ENCODE measurements around the gene MARCHF9.
A peak's percentile ranks its signal among the peaks of the same experiment; 100 is the strongest.

Gene MARCHF9

GRCh38 chr12:57724936-57725740 is 29.8 kb upstream of the MARCHF9 start:
- no peak for DNase-seq

DNA sequence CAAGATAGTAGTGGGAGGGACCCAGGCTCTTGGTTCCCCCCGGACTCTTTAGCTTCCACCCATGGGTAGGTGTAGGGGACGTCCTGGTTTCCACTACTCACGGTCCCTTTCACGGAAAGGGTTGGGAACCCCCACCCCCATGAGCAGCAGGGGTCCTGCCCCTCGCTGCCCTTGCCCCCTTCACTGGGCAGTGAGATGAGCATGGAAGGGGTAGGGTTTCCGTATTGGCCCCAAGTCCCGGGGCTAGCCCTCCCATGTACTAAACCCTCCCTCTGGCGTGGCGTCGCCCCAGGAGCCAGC is 29.1 kb upstream of the MARCHF9 start:
- no peak for DNase-seq

- DNase-seq = peak; percentile 40
These were observed 28.6 kb upstream of the MARCHF9 start for GRCh38 chr12:57726151-57726883.

DNA sequence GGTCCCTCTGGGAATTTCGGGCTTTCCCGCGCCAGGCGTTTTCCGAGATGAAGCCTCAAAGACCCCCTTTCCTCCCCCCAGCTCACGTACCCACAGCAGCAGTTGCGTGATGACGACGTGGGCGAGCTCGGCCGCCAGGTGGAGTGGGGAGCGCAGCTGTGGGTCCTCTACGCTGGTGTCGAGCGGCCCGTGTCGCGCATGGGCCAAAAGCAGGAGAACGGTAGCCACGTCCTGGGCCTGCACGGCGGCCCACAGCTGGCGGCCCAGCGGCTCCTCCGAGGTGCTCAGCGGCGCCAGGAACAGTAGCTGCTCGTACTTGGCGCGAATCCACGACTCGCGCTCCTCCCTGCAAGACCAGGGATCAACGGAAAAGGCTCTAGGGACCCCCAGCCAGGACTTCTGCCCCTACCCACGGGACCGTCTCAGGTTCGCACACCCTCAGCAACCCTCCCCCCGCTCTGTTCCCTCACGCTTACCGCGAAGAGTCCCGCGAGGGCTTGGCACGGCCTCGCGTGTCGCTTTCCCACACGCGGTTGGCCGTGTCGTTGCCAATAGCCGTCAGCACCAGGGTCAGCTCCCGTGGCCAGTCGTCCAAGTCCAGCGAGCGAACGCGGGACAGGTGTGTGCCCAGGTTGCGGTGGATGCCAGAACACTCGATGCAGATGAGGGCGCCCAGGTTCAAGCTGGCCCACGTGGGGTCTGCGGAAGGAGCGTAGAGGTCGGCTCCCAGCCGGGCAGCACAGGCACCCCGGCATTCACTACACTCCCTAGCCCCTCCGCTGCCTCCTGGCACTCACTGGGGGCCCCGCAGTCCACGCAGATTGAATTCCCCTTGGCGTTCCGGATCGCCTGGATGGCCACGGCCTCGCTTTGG is 27.8 kb upstream of the MARCHF9 start:
- DNase-seq = no peak

- DNase-seq = no peak
These were observed 27.0 kb upstream of the MARCHF9 start for GRCh38 chr12:57727758-57728395.

- no peak for DNase-seq
These were observed 25.5 kb upstream of the MARCHF9 start for GRCh38 chr12:57729321-57729844.

DNA sequence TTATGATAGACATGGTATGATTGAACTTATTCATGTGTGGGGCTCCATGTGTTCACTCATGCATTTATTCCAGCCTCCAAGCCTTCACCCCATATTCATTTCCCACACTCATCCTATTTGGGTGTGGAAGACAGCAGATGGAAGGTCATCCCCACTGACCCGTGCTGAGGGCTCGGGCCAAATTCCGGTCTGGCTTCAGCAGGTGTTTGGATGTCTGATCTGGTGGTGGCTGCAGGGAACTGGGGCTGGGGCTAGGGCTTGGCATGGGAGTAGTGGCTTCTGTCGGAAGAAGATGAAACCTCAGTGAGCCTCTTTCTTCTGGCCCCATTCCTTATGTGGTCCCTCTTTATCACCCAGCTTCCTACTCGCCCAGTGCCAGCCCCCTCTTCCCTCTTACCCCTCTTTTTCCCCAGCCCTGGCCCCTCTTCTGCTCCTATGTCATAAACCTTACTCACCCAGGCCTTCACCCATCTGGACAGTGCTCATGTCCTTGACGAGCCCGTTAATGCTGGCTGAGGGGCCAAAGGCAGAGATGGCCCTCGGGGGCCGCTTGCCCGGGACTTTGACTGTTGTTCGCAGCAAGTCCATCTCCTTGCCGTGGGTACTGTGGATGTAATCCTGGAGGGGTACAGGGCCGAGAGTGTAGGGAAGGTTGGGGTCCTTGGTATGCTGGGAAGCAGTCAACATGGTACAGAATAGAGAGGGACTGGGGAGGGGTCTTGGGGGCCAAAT is 24.4 kb upstream of the MARCHF9 start:
- no peak for DNase-seq

GRCh38 chr12:57731411-57732080 is 23.4 kb upstream of the MARCHF9 start:
- no peak for DNase-seq

GRCh38 chr12:57732270-57732669 is 22.6 kb upstream of the MARCHF9 start:
- no peak for DNase-seq

DNA sequence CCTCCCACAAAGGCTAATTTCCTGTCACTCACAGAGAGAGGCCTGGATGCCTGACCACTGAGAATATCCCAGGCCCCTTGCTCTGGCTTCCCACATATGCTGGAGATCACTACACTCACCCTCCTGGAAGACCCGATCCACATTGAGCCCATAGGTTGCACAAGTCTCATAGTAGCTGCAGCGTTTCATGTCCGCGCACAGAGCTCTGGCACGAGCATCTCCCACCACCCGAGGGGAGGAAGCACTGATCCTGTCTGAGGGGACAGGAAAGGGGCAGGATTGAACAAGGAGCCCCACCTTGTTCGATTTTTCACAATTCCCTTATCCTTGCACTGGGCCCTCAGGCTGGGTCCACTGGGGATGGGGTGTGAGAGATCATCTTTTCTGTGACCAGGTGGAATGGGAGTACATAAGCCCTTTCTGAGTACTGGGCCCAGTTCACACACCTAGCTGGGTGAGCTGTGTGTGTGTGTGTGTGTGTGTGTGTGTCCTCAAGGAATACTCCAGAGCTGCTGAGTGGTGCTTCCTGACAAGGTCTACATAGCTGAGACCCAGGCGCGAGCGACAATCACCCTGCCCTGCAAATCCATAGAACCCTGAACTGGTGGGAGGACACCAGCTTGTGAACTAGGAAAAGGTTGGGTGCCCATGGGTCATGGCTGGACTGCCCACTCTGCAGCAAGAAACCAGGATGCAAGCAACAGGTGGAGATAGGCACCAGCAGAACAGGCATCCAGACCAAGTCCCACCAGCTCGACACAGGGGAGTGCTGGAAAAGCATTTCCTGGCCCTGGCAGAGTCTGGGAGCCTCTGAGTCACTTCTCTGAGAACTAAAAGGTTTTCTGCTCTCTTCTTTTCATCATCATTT is 21.9 kb upstream of the MARCHF9 start:
- no peak for DNase-seq

DNA sequence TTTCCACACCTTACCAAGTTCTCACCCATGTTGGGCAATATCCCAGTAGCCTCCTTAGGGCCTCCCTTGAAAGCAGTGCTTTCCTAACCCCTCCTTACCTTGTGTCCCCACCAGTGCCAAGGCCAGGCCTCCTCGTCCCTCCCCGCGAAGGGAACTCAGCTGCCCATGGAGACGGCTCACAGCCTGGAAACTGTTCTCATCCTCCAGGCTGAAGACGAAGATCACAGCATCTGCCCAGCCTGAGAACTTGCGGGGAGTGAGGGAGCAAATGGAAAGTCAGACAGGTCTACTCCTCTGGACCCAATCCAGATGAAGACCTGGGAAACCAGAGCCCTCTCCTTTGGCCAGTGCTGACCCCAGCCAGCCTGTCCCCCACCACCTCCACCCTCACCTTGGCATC is 21.0 kb upstream of the MARCHF9 start:
- no peak for DNase-seq

- DNase-seq = no peak
These were observed 20.3 kb upstream of the MARCHF9 start for GRCh38 chr12:57734591-57734990.

DNA sequence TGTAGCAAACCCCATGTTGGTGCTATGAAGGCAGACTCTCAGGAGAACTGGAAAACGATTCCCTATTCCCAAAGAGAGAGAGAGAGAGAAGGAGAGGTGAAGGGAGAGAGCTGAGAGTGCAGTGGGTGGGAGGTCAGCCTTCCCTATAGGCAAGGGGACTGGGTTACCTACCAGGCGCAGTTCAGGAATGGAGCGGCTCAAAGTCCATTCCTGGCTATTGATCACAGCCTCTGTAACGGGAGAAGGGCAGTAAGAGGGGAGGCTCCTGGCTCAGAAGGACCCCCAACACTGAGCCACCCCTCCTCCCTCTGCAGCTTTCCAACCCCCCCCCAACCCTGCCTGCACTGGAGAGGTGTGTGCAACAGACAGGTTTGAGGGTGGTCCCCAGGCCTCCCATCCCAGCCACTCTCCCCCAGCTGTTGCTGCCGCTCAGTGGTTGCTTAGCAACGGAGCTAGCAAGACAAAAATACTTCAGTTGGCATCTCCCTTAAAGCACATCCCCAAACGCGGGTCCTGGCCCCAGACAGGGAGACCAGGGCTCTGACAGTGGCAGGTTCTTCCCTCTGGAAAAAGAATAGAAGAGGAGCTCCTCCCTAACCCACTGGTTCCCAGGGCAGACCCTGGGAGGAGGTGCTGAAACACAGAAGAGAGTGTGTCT is 19.6 kb upstream of the MARCHF9 start:
- DNase-seq = no peak

DNA sequence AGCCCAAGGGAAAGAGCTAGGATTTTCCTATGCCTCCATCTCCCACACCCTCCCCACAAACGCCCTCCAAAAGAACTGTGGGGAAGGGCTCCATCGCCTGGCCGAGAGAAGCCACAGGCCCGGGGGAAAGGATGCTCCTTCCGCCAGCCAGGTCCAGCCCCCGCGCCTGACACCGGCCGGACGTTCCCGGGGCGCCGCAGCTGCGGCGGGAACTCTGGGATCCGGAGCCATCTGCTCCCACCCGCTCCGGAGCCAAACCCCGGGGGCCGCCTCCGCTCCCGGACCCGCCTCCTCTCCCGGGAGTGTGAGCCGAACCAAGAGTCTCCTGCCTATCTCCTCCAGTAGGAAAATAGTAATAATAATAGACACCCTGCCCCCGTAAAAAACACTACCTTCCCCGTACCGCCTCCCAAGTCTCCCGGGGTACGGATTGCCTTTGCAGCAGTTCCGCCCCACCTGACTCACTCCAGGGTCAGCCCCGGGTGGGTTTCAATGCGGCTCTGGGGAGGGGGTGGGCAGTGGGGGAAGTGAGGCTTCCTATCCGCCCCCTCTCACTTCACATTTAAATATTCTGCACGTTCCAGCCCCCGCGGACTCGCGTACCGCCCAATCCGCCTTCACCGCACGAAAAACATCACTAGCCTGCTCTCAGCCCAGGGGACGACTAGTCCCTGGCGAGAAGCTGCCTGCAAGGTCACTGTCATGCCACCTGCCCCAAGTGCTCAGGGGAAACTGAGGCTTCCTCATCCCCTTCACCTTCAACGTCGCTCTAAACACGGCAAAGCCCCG is 18.8 kb upstream of the MARCHF9 start:
- DNase-seq = no peak

DNA sequence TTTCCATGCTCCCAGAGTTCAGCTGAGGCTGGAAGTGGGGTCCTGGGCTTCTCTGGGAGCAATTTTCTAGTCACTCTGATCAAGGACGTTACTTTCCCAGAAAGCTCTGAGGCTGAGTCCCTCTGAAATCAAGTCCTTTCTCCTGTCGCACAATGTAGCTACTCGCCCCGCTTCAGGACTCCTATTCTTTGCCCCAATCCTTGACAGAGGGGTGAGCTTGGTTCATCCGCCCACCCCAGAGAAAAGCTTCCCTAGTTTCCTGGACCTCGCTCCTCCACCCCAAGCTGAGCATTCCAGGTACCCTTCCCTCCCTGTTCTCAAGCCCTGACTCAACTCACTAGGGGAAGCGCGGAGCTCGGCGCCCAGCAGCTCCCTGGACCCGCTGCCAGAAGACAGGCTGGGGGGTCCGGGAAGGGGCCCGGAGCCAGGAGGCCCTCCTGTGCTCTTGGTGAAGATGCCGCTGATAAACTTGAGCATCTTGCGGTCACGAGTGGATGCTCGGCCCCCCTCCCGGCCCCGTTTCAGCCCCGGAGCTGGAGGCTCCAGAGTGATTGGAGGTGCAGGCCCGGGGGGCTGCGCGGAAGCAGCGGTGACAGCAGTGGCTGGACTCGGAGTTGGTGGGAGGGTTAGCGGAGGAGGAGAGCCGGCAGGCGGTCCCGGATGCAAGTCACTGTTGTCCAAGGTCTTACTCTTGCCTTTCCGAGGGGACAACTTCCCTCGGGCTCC is 18.0 kb upstream of the MARCHF9 start:
- no peak for DNase-seq

GRCh38 chr12:57737467-57738460 is 17.1 kb upstream of the MARCHF9 start:
- no peak for DNase-seq

DNA sequence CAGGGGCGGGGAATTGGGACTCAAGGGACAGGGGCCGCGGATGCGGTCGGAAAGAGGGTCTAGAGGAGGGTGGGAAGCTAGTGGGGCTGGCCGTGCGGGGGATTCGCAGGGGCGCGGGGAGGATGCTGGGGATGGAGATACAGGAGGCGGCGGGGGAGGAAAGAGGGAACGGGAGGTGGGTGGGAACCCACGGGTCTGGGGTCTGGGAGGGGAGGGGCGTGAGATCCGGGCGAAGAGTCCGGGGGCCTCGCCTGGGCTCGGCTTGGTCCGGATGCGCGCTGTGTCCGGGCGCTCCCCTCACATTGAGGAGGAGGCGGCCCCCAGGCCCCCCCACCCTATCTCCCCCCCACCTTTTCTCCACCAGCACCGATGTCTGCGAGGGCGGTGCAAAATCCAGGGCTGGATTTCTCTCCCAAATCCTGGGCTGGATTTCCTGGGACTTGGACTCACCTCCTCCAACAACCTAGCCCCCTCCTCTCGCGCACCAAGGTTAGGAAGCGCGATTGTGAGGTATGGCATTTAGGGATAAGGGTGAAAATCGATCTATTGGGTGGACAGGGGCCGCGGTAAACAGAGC is 16.2 kb upstream of the MARCHF9 start, which contains the start of gene AGAP2:
Gene AGAP2 (minus strand): TSS at position 82 of the 577 bp plus-strand sequence. CDS start 496 bp downstream, outside the sequence.
- no peak for DNase-seq
